ENCODE results near the gene USP6NL. TPM values are rescaled to one million over a fixed set of nuclear protein-coding genes. Genes with fewer than 3 reads are reported as not detected.
"Not testable (repeated sequence)": the region's sequence is repeated elsewhere in the genome, so short reads cannot be mapped to it uniquely, and the experiment has no call there.

Gene USP6NL
- total RNA-seq, 1 donor from 2014 or later: 33.3 TPM

DNA sequence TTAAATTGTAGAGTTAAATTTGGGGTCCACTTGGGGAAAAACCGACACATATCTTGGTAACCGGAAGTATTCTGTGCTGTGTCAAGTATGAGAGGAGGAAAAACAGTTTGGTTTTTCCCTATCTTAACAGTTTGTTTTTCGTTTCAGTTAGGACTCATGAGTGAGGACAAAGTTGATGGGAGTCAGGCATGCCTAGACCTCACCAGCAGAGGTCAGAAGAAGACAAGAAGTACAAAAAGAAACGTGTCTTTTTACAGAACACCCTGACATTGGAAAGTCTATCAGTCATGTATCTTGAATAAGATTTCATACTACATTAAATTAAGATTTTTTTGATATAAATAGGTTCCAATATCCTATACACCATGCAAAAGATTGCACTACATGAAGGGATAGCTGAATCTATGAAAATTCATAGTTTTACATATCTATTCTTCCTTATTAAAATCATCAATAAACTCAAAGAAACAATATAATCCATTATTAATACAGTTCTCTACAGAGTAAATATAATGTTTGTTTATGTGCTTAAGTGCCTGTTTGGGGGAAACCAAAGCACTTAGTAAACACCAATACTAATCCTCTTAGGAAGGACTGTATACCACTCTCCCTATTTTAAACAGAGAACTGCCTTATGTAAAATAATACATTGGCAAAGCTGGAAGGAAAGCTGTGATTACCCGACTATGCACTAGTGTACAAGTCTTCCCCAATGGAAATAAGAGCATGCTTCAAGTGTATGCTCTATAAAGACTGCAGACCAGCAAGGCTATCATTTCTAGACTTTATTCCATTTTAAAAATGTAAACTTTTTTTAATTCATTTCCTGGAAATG lies 95.6 kb downstream of the USP6NL start:
- ATAC-seq: peak; percentile 86

DNA sequence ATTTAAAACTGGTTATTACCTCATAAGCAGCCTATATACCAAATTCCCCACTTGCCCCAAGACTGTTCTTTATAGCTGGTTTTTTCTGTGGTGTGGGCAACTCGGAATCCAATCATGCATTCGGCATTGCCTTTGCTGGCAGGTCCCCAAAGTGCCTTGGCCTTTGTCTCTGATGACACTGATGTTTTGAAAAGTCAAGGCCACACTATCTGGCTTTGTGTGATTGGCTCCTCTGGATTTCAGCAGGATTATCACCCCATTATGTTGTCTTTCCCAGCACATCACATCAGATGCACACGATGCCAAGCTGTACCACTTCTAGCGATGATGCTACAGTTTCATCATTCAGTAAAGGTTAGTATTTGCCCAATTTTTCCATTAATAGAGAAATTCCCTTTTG lies 97.7 kb downstream of the USP6NL start:
- no peak for ATAC-seq

DNA sequence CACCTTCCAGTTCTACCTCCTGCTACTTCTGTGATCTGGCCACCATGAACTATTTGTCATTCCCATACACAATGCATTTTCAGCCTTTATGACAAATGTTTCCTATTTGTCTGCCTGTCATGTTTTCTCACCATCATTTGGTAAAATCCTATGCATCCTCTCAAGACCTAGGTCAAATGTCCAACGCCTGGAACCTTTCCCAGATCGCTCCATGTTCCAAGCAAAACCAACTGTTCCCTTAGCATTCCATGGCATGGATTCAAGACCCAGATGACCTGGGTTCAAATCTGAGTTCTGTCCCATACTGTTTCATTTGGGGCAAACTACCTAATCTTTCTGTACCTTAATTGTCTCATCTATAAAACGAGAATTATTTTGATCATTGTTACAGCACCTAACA lies 98.9 kb downstream of the USP6NL start:
- ATAC-seq: no peak

DNA sequence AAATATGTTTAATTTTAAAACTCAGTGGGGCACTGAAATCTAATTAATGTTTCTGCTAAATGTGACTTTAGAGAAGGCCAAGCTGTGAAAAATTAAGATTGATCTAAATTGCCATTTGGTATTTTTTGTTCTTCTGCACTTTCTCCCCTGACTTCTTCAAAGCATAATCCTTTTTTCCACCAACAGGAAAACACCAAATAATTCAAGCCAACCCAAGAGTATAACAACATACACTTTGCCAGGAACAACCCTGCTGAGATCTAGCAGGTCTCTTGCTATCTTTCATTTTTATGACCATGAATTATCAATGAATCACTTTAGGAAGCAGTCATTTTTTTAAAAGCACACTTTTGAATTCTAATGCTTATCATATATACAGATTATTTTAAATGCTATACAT lies 100.1 kb downstream of the USP6NL start:
- no peak for ATAC-seq

DNA sequence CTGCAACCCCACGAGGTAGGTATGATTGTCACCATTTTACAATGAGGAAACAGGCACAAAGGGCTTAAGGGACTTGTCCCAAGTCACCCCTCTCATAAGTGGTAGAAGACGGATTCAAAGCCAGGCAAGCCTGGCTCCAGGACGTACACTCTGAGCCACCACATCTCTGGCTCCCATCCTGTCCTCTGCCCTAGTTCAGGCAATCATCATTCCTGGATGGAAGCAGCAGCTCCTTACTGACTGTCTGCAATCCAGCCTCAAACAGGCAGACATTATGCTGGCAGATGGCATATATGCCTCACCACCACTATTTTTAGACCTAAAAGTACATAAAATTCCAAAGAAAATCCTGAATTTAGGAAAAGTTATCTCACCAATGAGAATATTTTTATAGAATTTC lies 100.7 kb downstream of the USP6NL start:
- no peak for ATAC-seq

DNA sequence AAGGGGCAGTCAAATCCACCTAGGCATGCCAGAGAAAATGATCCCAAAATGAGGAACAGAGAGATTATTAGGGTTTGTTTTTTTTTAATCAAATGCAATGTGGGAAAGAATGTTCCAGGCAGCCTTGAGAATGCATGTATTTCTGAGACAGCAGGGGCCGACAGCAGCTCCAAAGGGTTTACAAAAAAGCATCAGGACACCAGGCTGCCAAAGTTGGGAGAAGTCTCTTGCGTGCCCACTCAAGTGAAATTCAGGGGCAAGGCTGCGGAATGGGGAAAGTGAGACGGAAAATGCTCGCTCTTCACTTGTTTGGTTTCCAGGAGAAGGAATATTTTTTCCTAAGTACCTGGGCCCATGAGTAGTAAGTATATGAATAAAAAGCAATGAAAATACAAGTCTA lies 101.2 kb downstream of the USP6NL start:
- ATAC-seq: no peak

DNA sequence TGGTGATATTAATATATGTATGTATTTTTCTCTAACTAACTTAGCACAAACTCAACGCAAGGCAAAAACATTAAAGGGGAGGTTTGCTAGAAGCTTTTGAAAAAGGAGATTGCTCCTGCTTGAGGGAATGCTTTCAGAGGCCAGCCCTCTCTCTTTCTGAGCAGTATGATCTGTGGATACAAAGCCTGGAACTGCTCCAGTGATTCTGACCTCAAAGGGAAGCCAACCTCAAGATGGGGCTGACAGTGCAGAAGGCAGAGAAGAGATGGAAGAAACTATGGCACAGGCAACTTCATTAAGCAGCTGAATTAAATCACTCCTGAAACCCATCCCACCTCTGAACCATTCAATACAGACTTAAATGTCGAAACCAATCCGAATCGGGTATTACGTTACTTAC lies 102.4 kb downstream of the USP6NL start:
- no peak for ATAC-seq

DNA sequence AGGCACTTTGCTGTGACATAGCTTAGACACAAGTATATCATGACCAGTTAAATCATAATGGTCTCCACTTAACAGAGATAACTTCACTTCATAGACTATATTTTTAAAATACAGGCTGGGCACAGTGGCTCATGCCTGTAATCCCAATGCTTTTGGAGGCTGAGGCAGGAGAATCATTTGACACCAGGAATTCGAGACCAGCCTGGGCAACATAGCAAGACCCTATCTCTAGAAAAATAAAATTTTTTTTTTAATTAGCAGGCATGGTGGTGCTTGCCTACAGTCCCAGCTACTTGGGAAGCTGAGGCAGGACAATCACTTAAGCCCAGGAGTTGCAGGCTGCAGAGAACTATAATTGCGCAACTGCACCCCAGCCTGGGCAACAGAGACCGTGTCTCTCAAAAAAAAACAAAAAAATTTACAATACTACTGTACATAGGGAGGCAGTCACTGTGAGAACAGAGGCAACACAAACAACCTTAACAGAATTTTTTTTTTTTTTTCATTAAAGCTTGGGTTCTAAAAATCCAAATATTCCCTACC lies 105.1 kb downstream of the USP6NL start:
- no peak for ATAC-seq

DNA sequence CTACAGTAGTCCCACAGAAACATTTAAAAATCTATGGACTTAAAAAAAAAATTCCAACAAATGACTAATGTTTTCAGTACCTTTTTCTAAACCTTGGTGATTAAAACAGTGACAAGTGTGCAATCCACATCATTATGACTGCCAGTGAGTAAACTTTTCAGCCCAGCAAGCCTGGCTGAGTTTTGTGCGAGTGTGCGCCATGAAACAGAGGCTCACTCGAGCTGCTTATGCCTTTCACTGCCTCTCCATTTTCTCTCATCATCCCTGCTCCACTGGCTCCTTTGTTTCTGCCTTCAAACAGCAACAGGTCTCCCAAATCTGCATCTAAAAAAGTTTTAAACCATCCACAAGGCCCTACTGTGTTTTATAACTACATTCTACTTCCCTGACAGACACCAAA lies 105.8 kb downstream of the USP6NL start:
- no peak for ATAC-seq

DNA sequence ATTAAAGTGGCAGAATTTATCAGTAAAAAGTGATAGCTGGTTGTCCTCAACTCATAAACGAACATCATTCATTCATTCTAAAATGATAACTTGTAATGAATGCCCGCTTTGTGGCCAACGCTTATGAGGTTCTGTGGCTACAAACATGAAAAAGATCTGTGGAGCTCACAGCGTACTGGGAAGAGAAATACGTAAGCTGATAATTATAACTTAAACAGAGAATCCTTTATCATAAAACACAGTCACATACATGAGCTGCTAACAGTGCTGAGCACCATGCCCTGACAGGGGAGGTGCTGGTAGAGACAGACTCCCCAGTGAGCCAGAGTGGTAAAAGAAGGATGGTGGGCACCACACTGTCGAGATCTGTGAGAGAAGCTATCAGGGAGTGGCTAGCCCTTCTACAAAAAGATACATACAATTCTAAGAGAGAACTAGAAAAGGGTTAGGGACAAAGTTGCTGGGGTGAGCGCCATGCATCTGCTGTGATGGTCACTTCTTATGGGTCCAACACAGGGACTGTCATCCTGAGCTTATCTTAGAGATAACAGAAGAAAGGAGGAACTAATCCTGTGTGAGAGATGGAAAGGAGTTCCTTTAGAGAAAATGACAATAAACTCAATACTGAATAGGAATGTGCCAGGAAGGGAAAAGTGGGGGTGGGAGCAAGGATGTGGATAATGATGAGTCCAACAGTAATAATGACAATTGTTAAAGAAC lies 106.7 kb downstream of the USP6NL start:
- ATAC-seq: no peak

DNA sequence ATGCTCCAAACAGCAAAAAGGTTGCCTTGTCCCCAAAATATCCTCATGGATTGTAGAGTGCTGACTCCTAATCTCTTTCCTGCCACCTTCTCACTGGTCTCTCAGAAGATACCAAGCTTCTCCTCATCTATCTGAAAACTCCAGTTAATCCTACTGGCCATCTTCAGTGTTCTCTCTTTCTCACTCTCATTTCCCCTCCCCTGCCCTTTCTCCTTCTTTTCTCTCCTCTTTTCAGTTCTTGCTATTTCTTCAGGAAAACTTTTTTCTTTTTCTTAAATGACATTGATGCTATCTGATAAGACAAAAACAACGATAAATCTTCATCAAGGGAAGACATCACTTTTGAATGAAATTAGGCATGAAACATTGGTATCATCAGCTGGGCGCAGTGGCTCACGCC lies 109.8 kb downstream of the USP6NL start:
- no peak for ATAC-seq

DNA sequence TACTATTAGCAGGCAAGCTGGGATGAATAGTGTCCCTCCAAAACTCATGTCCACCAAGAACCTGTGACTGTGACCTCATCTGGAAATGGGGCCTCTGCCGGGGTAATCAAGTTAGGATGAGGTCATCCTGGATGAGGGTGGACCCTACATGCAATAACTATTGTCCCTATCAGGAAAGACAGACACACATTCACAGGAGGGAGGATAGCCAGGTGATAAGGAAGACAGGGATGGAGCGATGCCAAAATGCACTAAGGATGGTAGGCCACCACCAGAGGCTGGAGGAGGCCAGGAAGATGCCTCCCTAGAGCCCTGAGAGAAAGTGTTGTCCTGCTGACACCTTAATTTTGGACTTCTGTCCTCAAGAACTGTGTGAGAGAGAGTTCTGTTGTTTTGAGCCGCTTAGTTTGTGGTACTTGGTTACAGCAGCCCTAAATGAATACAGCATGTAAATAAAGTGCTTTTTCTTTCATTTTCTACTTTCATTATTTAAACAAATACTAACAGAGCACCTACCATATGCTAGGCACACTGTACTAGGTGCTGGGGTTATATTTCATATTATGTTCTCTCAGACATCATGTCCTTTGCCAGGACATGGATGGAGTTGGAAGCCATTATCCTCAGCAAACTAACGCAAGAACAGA lies 111.9 kb downstream of the USP6NL start:
- ATAC-seq: no peak

DNA sequence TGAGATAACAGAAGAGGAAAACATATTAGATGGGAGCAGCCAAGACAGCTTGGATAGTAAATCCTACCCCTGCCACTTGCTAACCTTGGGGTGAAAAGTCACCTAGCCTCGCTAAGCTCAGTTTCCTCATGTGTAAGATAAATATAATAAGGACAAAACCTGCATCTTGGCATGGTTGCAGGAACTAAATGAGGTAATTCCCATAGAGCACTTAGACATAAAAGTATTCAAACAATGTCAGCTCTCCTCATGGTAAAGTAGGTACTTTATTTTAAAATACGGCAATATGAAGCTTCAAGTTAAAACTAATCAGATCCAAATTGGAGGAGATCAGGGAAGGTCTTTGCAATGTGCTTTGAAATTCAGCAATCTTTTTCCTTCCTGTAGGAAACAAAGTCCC lies 113.1 kb downstream of the USP6NL start:
- ATAC-seq: no peak

DNA sequence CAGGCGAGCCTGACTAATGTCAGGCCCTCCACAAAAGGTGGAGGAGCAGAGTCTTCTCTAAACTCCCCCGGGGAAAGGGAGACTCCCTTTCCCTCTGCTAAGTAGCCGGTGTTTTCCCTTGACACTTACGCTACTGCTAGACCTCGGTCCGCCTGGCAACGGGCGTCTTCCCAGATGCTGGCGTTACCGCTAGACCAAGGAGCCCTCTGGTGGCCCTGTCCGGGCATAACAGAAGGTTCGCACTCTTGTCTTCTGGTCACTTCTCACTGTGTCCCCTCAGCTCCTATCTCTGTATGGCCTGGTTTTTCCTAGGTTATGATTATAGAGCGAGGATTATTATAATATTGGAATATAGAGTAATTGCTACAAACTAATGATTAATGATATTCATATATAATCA lies 116.5 kb downstream of the USP6NL start:
- ATAC-seq: not testable (repeated sequence)

DNA sequence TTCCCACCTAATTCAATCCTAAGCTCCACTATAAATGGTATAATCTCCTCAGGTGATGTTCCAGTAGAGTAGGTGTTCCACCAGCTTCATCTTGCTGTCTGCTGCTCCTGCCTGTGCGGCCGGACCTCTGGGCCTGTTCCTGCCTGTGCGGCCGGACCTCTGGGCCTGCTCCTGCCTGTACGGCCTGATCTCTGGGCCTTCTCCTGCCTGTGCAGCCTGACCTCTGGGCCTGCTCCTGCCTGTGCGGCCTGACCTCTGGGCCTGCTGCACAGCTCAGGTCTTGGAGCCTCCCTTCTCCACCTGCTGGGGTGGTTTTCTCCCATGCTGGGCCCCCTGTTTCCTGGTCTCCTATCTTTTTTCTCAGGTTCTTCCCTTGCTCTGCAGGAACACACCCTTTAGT lies 117.8 kb downstream of the USP6NL start:
- ATAC-seq: peak; percentile 39

DNA sequence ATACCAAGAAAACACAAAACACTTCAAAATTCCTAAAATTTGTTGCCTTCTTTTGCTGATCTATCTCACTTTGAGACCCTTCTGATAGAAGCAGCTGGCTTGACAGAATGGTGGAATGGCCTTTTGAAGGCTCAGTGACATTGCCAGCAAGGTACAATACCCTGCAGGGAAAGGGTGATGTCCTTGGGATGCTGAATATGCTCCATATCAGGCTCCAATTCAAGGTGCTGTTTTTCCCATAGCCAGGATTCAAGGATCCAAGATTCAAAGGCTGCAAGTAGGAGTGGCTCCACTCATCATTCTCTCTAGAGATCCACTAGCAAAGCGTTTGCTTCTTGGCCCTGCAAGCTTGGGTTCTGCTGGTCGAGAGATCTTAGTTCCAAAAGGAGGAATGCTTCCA lies 120.4 kb downstream of the USP6NL start:
- no peak for ATAC-seq

DNA sequence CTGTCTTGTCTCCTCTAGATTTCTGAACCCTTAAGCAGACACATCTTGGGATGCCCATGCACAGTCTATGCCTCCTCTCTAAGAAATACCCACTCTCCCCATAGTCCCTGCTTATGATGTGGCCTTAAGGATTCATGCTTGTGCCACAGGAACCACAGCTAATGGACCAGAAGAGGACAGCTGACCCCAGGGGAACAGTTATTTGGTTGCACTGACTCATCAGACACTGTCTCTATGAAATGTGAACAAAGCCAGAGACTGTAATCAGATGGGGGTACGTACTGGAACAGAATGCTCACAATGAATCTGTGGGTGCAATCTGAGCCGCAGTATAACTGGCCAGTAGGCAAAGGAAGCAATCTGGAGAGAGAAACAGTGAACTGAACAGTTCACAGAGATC lies 121.9 kb downstream of the USP6NL start:
- ATAC-seq: no peak

DNA sequence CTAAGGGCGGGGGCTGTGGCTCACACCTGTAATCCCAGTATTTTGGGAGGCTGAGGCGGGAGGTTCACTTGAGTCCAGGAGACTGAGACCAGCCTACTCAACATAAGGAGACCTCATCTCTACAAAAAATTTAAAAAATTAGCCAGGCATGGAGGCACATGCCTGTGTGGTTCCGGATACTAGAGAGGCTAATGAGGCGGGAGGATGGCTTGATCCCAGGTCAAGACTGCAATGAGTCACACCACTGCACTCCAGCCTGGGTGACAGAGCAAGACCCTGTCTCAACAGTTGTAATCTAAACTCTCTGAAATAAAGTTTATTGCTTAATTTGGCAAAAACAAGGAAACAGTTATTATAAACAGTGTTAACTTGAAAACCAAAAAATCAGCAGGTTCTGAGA lies 123.3 kb downstream of the USP6NL start:
- ATAC-seq: no peak

DNA sequence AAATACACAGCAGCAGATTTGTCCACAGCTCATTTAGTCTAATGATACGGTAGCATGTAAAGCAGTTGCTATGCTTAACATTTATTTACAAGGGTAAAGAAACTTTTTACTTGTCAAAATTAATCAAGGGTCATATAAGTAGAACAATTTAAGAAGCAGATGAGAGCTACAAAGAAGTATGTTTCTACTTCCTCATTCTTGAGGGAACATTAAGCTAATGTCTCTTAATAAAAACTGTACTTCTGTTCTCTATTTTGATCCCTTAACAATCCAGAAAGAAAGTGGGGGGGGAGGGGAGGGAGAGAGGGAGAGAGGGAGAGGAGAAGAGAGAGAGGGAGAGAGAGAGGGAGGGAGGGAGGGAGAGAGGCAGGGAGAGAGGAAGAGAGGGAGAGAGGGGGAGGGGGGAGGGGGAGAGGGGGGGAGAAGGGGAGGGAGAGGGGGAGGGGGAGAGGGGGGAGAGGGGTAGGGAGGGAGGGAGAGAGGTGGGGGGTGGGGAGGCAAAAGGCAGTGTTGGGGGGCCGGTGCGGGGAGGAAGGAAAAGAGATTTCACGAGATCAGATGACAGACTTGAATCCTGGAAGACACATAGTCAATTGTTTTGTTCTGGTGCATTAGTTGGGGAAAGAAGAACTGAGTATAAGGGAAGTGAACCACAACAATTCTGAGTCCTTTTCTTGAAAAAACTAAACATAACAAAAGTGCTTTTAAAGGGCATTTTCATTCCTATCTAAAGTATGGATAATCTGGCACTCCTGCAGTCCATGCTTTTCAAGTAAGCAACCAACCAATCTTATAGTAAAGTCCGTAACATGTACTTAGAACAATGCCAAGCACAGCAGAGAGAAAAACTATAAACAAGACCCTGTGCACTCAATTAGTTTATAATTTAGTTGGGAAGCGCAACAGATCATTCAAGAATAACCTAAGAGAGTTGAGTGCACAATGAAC lies 128.0 kb downstream of the USP6NL start:
- ATAC-seq: no peak

DNA sequence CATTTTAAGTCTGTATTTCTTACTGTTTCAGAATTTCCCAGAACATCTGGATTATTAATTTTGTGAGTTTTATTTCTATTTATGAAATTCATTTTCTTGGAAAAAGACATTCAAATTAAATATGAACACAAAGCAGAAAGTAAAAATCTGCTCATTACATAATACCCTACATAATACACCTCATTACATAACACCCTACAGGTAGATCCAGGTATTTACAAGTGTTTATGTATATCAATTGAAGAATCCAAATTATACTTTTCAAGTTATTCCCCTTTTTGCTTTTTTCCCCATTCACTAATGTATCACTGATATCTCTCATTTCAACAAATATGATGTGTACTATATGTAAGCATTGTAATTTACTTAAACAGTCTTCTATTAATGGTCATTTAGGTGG lies 129.1 kb downstream of the USP6NL start:
- ATAC-seq: no peak

DNA sequence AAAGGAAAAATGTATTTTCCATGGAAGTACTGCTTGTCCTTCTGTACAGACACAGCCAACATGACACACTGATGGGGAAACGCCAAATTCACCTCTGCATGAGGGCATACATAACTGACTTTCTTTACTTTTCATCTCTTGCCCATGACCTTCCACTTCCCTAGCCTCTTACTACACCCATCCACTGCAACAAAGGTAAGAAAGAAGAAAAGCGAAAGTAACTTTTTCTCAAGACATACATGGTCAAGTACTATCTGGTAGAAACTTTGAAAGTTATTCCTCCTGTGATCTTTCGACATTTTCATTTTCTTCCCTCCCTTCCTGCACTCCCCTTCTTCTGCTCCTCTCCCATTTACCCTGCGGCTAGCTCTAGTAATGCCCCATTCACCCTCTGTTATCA lies 130.8 kb downstream of the USP6NL start:
- ATAC-seq: no peak

DNA sequence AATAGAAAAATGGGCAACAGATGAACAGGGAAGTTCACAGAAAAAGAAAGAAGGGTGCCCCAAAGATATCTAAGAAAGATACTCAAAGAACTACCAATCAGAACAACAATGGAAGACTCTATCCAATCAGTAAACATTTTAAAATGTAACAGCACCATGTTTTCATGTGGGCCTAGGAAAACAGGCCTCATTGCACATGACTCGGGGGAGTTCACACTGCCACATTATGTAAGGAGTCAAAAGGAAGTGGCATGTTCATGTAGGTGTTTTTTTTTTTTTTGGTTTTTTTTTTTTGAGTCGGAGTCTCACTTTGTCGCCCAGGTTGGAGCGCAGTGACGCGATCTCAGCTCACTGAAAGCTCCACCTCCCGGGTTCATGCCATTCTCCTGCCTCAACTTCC lies 132.2 kb downstream of the USP6NL start:
- no peak for ATAC-seq
